Central memory CD8-positive, alpha-beta T cell (primary cell): ENCODE results near the gene ETFB.
A peak's percentile ranks its signal among the peaks of the same experiment; 100 is the strongest.

Experiments used
- ATAC-seq: fragments of 150-1000 bp; cut with Tn5 transposase; replicated peaks from 2 replicates; pipeline ENCODE4 v1.10.0; 2022; ENCODE audit warnings: mild to moderate bottlenecking, moderate FRiP score, moderate number of reproducible peaks; ENCODE audit not compliant: poor library complexity, severe bottlenecking; ENCODE audit errors: extremely low read depth
- DNase-seq, 2 donors: peaks; one replicate each; pipeline ENCODE4 v3.0.0; 2021; ENCODE audit warnings: low spot score in 2 of 2
- H3K27ac Mint-ChIP-seq: one replicate; pipeline ENCODE4 v1.8.0; 2022; ENCODE audit warnings: low read depth, mild to moderate bottlenecking, moderate library complexity, mixed read lengths
- H3K27me3 Mint-ChIP-seq: one replicate; pipeline ENCODE4 v1.8.0; 2022; ENCODE audit warnings: mixed read lengths
- H3K36me3 Mint-ChIP-seq: one replicate; pipeline ENCODE4 v1.8.0; 2022; ENCODE audit warnings: mild to moderate bottlenecking, moderate library complexity, mixed read lengths; ENCODE audit not compliant: insufficient read depth
- H3K4me1 Mint-ChIP-seq: one replicate; pipeline ENCODE4 v1.8.0; 2022; ENCODE audit warnings: mixed read lengths
- H3K4me3 Mint-ChIP-seq: one replicate; pipeline ENCODE4 v1.8.0; 2022; ENCODE audit warnings: mild to moderate bottlenecking, moderate library complexity, mixed read lengths
- H3K9me3 Mint-ChIP-seq: one replicate; pipeline ENCODE4 v1.8.0; 2022; ENCODE audit warnings: mixed read lengths

ETFB gene

DNA sequence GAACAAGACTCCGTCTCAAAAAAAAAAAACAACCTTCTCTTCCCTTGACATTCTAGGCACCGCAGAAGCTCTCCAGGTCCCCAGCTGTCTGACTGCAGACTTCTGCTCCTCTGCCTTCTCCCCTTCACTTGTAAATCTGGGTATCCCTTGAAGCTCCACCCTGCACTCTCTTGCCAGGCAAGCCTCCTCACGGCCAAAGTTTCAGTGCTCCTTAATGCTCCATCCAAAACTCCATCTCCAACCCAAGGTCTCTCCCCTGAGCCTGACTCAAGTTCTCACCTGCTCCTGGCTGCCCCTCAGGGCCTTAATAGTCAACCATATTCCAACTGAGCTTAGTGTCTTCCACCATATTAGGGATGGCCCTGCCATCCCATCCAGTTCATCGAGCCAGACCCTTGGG, 4.0 kb upstream of the ETFB start:
- Mint-ChIP-seq H3K27ac (peak overlapping the region; percentile 89), H3K36me3 (peaks cover 43% of the 10 kb centered on the region), H3K4me1 (peaks cover 72% of the 10 kb centered on the region), H3K9me3 (no peaks in the 10 kb centered on the region), H3K4me3 (peak overlapping the region; percentile 88), H3K27me3 (no peaks in the 10 kb centered on the region)
- no peak for DNase-seq
- no peak for ATAC-seq

DNA sequence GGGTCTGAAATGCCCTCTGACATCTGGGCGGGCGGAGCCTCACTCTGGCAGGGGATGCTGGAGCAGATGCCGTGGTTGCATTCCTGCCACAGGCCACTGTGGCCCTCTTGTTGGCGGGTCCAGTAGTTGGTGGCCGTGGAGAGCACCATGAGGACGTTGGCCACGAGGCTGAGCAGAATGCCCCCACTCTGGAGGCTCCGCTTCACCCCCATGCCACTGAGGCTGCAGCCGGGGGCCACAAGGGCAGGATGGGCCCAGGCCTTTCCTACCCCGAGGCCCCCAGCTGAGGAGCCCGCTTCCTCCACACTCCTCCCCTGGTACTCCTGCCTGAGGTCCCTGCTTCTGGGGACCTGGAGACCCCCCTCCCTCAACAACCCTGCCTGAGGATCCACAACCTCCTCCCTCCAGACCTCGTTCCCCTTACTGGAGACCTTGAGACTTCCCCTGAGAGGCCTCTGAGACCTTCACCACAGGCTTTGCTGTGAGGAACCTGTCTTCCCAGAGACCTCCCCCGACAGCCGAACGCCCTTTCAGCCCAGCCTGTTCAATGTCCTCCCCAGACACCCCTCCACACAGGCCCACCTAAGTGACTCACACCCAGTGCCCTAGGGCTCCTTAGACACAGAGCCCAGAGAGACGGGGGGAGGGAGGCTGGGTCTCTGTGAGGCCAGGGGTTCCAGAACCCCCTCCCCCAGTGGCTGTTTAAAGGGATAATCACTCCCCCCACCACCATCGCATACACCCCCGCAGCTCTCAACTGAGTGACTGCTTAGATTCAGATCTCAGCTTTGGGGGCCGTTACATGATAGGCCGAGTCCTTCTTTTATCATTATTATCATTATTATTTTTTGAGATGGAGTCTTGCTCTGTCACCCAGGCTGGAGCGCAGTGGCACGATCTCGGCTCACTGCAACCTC, 2.4 kb upstream of the ETFB start, which contains the start of gene CLDND2:
TSS of gene CLDND2 (minus strand) at position 638 of the 917 bp plus-strand sequence. CDS start at position 212, 426 bp downstream.
- DNase-seq (peak; percentile 26 to 31), ATAC-seq (no peak)
- no peaks in the 10 kb centered on the region for H3K9me3 Mint-ChIP-seq
- H3K4me1 Mint-ChIP-seq: peaks cover 69% of the 10 kb centered on the region
- H3K36me3 Mint-ChIP-seq: peaks cover 42% of the 10 kb centered on the region
- H3K4me3 Mint-ChIP-seq: peak within 1 kb of the TSS; percentile 88
- no peaks in the 10 kb centered on the region for H3K27me3 Mint-ChIP-seq
- H3K27ac Mint-ChIP-seq: peak within 1 kb of the TSS; percentile 94

GRCh38 chr19:51367565-51368365, 1.6 kb upstream of the ETFB start:
- Mint-ChIP-seq H3K4me1 (peaks cover 68% of the 10 kb centered on the region), H3K36me3 (peaks cover 40% of the 10 kb centered on the region), H3K27me3 (no peaks in the 10 kb centered on the region), H3K9me3 (no peaks in the 10 kb centered on the region), H3K27ac (peak overlapping the region; percentile 94), H3K4me3 (peak overlapping the region; percentile 88)
- ATAC-seq (peak; percentile 63), DNase-seq (peak; percentile 91 to 94)

DNA sequence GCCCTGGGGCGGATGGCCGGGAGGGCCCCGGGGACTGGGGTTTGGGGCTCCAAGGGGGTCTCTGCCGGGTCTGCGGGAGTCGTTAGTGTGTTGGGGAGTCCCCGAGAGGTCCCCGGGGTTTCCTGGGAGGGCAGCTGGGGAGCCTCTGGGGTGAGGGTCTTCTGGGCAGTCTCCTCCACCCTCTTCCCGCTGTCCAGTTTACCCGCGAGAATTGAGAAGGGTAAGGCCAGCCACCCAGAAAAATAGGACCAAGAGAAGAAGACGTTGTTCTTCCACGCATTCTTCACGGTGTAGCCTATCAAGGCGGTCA, 1.0 kb upstream of the ETFB start:
- Mint-ChIP-seq H3K4me1 (peaks cover 68% of the 10 kb centered on the region), H3K27ac (peak overlapping the region; percentile 94), H3K27me3 (no peaks in the 10 kb centered on the region), H3K9me3 (no peaks in the 10 kb centered on the region), H3K36me3 (peaks cover 34% of the 10 kb centered on the region), H3K4me3 (peak overlapping the region; percentile 88)
- DNase-seq (peak in 1 of 2 donors; percentile 26), ATAC-seq (no peak)

DNA sequence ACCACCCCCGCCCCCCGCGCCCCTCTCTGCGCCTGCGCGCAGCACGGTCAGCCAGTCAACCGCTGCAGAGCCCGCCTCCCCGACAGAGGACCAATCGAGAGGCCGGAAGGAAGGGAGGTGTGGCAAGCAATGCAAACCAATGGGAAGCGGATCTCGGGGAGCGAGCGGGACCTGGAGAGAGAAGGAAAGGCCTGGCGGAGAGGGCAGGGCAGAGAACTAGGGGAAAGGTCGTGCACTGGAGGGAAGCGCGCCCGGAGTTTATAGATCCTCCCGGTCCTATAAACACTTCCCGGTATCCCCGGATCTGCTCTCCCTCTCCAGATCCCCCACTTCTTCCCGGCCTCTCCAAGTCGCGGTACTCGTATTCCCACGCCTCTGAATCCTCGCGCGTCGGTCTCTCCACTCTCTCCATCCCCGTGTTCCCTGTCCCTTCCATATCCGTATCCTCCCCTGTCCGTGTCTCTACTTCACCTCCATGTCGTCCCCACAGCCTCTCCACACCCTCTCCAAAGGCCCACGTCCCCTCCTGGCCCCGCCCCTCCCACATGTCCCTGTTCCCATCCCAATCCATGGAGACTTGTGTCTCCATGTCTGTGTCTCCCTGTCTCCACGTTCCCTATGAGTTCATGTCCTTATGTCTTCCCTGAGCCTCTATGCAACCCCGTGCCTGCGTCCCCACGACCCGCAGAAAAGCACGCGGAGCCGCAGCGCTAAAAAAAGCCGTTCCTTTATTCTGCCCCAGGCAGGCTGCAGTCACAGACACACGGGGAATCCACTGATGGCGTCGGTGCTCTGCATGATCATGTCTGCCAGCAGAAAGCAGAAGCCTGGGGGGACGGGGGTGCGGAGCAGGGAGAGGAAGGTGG, 434 bp upstream of the ETFB start:
- Mint-ChIP-seq H3K4me3 (peak overlapping the region; percentile 88), H3K27ac (peak overlapping the region; percentile 94), H3K27me3 (no peaks in the 10 kb centered on the region), H3K4me1 (peaks cover 68% of the 10 kb centered on the region), H3K36me3 (peaks cover 33% of the 10 kb centered on the region), H3K9me3 (no peaks in the 10 kb centered on the region)
- ATAC-seq (peak; percentile 42), DNase-seq (peak; percentile 69 to 78)

GRCh38 chr19:51365211-51365964, 800 bp downstream of the ETFB start:
- H3K27ac Mint-ChIP-seq: peak overlapping the region; percentile 94
- ATAC-seq (no peak), DNase-seq (no peak)
- H3K4me1 Mint-ChIP-seq: peaks cover 57% of the 10 kb centered on the region
- H3K4me3 Mint-ChIP-seq: peak overlapping the region; percentile 88
- H3K36me3 Mint-ChIP-seq: peaks cover 29% of the 10 kb centered on the region
- H3K9me3 Mint-ChIP-seq: no peaks in the 10 kb centered on the region
- H3K27me3 Mint-ChIP-seq: no peaks in the 10 kb centered on the region

GRCh38 chr19:51364200-51365106, 1.7 kb downstream of the ETFB start:
- no peak for DNase-seq
- Mint-ChIP-seq H3K4me1 (peaks cover 51% of the 10 kb centered on the region), H3K27me3 (no peaks in the 10 kb centered on the region), H3K9me3 (no peaks in the 10 kb centered on the region), H3K27ac (peak overlapping the region; percentile 34), H3K36me3 (peaks cover 28% of the 10 kb centered on the region), H3K4me3 (peak overlapping the region; percentile 8)
- no peak for ATAC-seq

DNA sequence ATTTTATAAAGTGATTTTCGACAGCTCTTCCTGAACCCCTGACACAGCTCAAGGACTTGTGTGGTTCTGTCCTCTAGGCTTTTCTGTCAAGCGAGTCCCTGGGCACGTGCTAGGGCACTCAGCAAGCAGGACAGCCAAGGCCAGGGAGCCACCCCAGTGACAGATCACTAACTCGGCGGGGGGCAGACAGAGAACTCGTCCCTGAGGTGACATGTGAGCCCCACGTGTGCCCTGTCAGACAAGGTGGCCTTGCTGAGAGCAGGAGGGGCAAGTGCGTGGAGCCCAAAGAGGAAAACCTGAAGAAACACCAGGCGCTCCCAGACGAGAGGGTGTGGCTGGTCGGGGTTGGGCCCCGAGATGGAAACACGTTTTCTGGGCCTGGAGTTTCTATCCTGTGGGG, 4.9 kb downstream of the ETFB start:
- peaks cover 47% of the 10 kb centered on the region for H3K4me1 Mint-ChIP-seq
- ATAC-seq (no peak), DNase-seq (no peak)
- H3K27me3 Mint-ChIP-seq: no peaks in the 10 kb centered on the region
- peaks cover 8% of the 10 kb centered on the region for H3K36me3 Mint-ChIP-seq
- H3K27ac Mint-ChIP-seq: no peak overlapping the region
- H3K9me3 Mint-ChIP-seq: no peaks in the 10 kb centered on the region
- no peak overlapping the region for H3K4me3 Mint-ChIP-seq

- DNase-seq (no peak), ATAC-seq (no peak)
- Mint-ChIP-seq H3K9me3 (no peaks in the 10 kb centered on the region), H3K27me3 (no peaks in the 10 kb centered on the region), H3K27ac (no peak overlapping the region), H3K4me3 (no peak overlapping the region), H3K4me1 (peaks cover 32% of the 10 kb centered on the region), H3K36me3 (peaks cover 5% of the 10 kb centered on the region)
Observed at GRCh38 chr19:51359294-51359693, 6.9 kb downstream of the ETFB start.

- DNase-seq: no peak
- Mint-ChIP-seq H3K27me3 (no peaks in the 10 kb centered on the region), H3K27ac (peak overlapping the region; percentile 61), H3K9me3 (no peaks in the 10 kb centered on the region), H3K36me3 (peaks cover 5% of the 10 kb centered on the region), H3K4me1 (peaks cover 19% of the 10 kb centered on the region), H3K4me3 (no peak overlapping the region)
- no peak for ATAC-seq
Observed at GRCh38 chr19:51357952-51358351, 8.2 kb downstream of the ETFB start.
